OCI-LY3 (cell line): ENCODE results near the gene MBP.
"Not testable (repeated sequence)": the region's sequence is repeated elsewhere in the genome, so short reads cannot be mapped to it uniquely, and the experiment has no call there.

Experiments used
- H2AFZ ChIP-seq: fragments of 200-600, 300-600 bp; shearing (Covaris generic); 2 replicates; pipeline ENCODE4 v1.6.0; 2014; ENCODE audit warnings: antibody characterized with exemption, low read depth, low read length
- H3K27ac ChIP-seq: fragments of 200-600, 300-600 bp; sonication (generic); 2 replicates; pipeline ENCODE4 v1.5.1; 2014; ENCODE audit warnings: mild to moderate bottlenecking, low read length, moderate library complexity, mixed read lengths
- H3K27me3 ChIP-seq: fragments of 200-600, 300-600 bp; sonication (generic); 2 replicates; pipeline ENCODE4 v1.6.1; 2014; ENCODE audit warnings: low read depth, low read length, mixed read lengths
- H3K36me3 ChIP-seq: fragments of 200-600, 300-600 bp; sonication (generic); replicated peaks from 2 replicates; pipeline ENCODE3; 2014; ENCODE audit warnings: low read depth, low read length, mixed read lengths
- H3K4me1 ChIP-seq: fragments of 300-600, 200-600 bp; sonication (generic); 2 replicates; pipeline ENCODE4 v1.6.1; 2014; ENCODE audit warnings: low read length, mixed read lengths
- H3K4me2 ChIP-seq: fragments of 200-600, 300-600 bp; sonication (generic); 2 replicates; pipeline ENCODE4 v1.6.1; 2014; ENCODE audit warnings: low read length, mixed read lengths
- H3K4me3 ChIP-seq: fragments of 300-600, 200-600 bp; sonication (generic); 2 replicates; pipeline ENCODE4 v1.5.1; 2014; ENCODE audit warnings: antibody characterized with exemption, mild to moderate bottlenecking, low read length, moderate library complexity
- H3K79me2 ChIP-seq: fragments of 300-600, 200-600 bp; shearing (Covaris generic); 2 replicates; pipeline ENCODE4 v1.6.1; 2014; ENCODE audit warnings: mild to moderate bottlenecking, low read length, mixed read lengths
- H3K9ac ChIP-seq: fragments of 300-600, 200-600 bp; shearing (Covaris generic); 2 replicates; pipeline ENCODE4 v1.6.0; 2014; ENCODE audit warnings: mild to moderate bottlenecking, low read length, moderate library complexity
- H3K9me3 ChIP-seq: fragments of 200-600, 300-600 bp; shearing (Covaris generic); 2 replicates; pipeline ENCODE4 v1.6.1; 2014; ENCODE audit warnings: low read length, mixed read lengths; ENCODE audit not compliant: insufficient read depth
- H4K20me1 ChIP-seq: fragments of 200-600, 300-600 bp; sonication (generic); 2 replicates; pipeline ENCODE4 v1.6.1; 2016; ENCODE audit warnings: low read length, mixed read lengths; ENCODE audit not compliant: insufficient read depth
- CTCF ChIP-seq: fragments of 200-600, 300-600 bp; sonication (generic); IDR thresholded peaks from 2 replicates; pipeline ENCODE4 v1.5.1; 2014; ENCODE audit warnings: antibody characterized with exemption, low read length, low read depth
- EZH2phosphoT487 ChIP-seq: fragments of 200-600 bp; shearing (Covaris generic); IDR thresholded peaks from 2 replicates; pipeline ENCODE4 v1.6.1; 2018; ENCODE audit warnings: antibody characterized with exemption, mixed run types, low read depth

MBP gene

DNA sequence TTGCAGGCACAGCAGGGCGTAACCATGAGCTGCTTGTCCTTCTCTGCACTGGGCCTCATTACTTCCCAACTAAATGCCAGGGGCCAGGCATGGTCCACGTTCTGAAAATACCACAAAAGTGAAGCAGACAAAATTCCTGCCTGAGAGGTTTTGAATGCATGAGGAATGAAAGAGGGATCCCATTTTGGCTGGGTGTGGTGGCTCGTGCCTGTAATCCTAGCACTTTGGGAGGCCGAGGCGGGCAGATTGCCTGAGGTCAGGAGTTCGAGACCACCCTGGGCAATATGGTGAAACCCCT, 139.5 kb downstream of the MBP start:
- no peak for TF ChIP-seq CTCF
- TF ChIP-seq EZH2phosphoT487 = no peak
- Histone ChIP-seq H3K79me2 (no peaks in the 10 kb centered on the region), H3K36me3 (no peaks in the 10 kb centered on the region), H3K4me1 (peaks cover 32% of the 10 kb centered on the region), H2AFZ (no peak overlapping the region), H3K4me3 (no peak overlapping the region), H3K9ac (no peak overlapping the region), H3K9me3 (no peaks in the 10 kb centered on the region), H3K27me3 (peaks cover 53% of the 10 kb centered on the region), H3K27ac (no peak overlapping the region), H3K4me2 (no peak overlapping the region), H4K20me1 (peaks cover 8% of the 10 kb centered on the region; the same call in 1 of the 2 replicates)

DNA sequence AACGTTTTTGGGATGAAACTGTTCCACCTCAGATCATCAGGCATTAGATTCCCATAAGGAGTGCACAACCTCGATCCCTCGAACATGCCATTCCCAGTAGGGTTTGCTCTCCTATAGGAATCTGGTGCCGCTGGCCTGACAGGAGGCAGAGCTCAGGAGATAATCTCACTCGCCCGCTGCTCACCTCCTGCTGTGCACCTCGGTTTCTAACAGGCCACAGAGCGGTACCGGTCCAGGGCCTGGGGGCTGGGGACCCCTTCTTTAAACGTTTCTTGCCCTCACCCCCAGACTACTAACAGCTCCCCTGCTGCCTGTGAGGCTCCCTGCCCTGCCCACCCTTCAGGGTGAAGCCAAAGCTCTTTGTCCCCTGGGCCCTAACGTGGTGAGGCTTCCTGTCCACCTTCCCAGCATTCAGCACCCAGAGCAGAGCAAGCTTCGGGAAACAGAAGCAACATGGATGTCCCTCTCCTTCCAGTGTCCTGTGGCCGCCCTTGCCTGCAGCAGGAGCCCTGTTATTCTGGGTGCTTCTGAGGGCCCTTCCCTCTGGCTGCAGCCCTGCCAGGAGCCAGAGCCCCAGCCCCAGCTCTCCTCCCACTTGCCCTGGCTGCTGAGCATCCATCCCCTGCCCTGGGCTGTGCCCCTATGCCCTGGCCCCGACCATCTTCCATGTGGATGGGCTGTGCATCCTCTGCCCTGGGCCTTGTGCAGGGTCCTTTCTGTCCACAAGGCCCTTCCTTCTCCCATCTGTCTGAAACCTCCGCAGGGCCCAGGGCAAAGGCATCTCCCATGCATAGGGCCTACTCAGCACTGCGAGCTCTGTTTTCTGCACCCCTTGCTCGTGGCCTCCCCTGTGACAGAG, 140.1 kb downstream of the MBP start:
- Histone ChIP-seq H3K4me1 (peaks cover 37% of the 10 kb centered on the region), H3K27ac (no peak overlapping the region), H3K27me3 (peaks cover 58% of the 10 kb centered on the region), H3K36me3 (no peaks in the 10 kb centered on the region), H3K9ac (no peak overlapping the region), H2AFZ (no peak overlapping the region), H3K9me3 (no peaks in the 10 kb centered on the region), H3K4me3 (no peak overlapping the region), H4K20me1 (peaks cover 8% of the 10 kb centered on the region; the same call in 1 of the 2 replicates), H3K4me2 (no peak overlapping the region), H3K79me2 (no peaks in the 10 kb centered on the region)
- TF ChIP-seq CTCF (no peak), EZH2phosphoT487 (no peak)

DNA sequence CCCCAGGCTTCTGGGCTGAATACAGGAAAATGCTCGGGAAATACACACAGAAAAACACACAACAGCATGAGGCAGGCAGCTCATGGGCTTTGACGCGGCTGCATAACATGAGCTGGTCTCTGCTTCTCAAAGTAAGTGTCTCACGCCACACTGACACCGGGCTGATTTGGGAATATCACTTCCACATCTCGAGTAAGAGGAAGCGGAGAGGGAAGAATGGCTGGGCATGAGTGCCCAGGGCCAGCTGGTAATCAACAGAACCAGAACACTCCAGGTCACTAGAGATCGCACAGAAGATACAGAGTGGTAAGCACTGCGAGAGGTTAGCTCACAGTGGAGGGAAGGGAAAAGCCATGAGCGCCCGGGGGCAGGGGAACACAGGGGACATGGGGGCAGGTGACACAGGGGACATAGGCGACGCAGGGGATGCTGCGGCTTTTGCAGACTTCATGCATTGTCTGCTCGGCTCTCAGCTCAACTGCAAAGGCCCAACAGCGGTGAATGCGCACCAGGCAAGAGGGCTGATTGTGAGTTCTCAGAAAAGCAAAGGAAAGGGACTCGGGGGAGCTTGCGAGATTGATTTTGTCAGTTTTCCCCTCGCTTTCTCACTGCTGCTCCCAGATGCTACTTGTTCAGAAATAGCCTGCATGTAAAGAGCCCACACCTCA, 141.4 kb downstream of the MBP start:
- TF ChIP-seq CTCF (no peak), EZH2phosphoT487 (no peak)
- no peaks in the 10 kb centered on the region for H3K9me3 ChIP-seq
- peaks cover 66% of the 10 kb centered on the region for H3K27me3 ChIP-seq
- H3K9ac ChIP-seq = no peak overlapping the region
- peak overlapping the region; percentile 75 for H3K4me3 ChIP-seq
- peak overlapping the region; percentile 98 for H3K4me2 ChIP-seq
- no peaks in the 10 kb centered on the region for H3K36me3 ChIP-seq
- H3K27ac ChIP-seq = no peak overlapping the region
- peaks cover 38% of the 10 kb centered on the region for H3K4me1 ChIP-seq
- no peaks in the 10 kb centered on the region for H3K79me2 ChIP-seq
- H2AFZ ChIP-seq = no peak overlapping the region
- peaks cover 8% of the 10 kb centered on the region; the same call in 1 of the 2 replicates for H4K20me1 ChIP-seq

- H3K79me2 ChIP-seq, H3K9ac ChIP-seq, H3K9me3 ChIP-seq, H3K36me3 ChIP-seq, H4K20me1 ChIP-seq, H3K27ac ChIP-seq, H2AFZ ChIP-seq: not testable (repeated sequence)
- Histone ChIP-seq H3K27me3 (peaks cover 61% of the 10 kb centered on the region), H3K4me2 (peak overlapping the region; percentile 98), H3K4me3 (peak overlapping the region; percentile 75), H3K4me1 (peaks cover 38% of the 10 kb centered on the region)
Observed at GRCh38 chr18:76990343-76991020, 142.1 kb downstream of the MBP start.
